Eye (tissue), 1 donor: Measurements from ENCODE around the gene ARHGEF4.
A peak's percentile ranks its signal among the peaks of the same experiment; 100 is the strongest.

ENCODE experiments used
- DNase-seq: peaks from one replicate; pipeline ENCODE4 v3.0.0-alpha.2; 2015

Gene ARHGEF4

GRCh38 chr2:130921164-130921476, 84.4 kb downstream of the ARHGEF4 start:
- no peak for DNase-seq

GRCh38 chr2:130922417-130922816, 85.7 kb downstream of the ARHGEF4 start:
- DNase-seq, result no peak

GRCh38 chr2:130928385-130928784, 91.7 kb downstream of the ARHGEF4 start:
- no peak for DNase-seq

GRCh38 chr2:130930740-130931659, 94.3 kb downstream of the ARHGEF4 start:
- DNase-seq, result no peak

GRCh38 chr2:130933501-130933900, 96.8 kb downstream of the ARHGEF4 start:
- no peak for DNase-seq

- no peak for DNase-seq
These were observed 99.7 kb downstream of the ARHGEF4 start for GRCh38 chr2:130936451-130936850.

GRCh38 chr2:130947967-130948366, 111.3 kb downstream of the ARHGEF4 start:
- DNase-seq, result no peak

GRCh38 chr2:130949954-130950353, 113.2 kb downstream of the ARHGEF4 start:
- no peak for DNase-seq

- no peak for DNase-seq
These were observed 114.3 kb downstream of the ARHGEF4 start for GRCh38 chr2:130951018-130951417.

GRCh38 chr2:130954873-130955272, 118.2 kb downstream of the ARHGEF4 start:
- DNase-seq, result no peak

- DNase-seq, result no peak
These were observed 121.2 kb downstream of the ARHGEF4 start for GRCh38 chr2:130957915-130958314.

- DNase-seq, result peak; percentile 57
These were observed 126.6 kb downstream of the ARHGEF4 start for GRCh38 chr2:130963196-130963848.

- peak; percentile 85 for DNase-seq
These were observed 127.4 kb downstream of the ARHGEF4 start for GRCh38 chr2:130963849-130964793.

GRCh38 chr2:130964931-130965330, 128.2 kb downstream of the ARHGEF4 start:
- DNase-seq, result no peak

- DNase-seq, result no peak
These were observed 129.5 kb downstream of the ARHGEF4 start for GRCh38 chr2:130966149-130966774.

GRCh38 chr2:130966775-130967490, 130.2 kb downstream of the ARHGEF4 start:
- peak; percentile 75 for DNase-seq

GRCh38 chr2:130972410-130972809, 135.7 kb downstream of the ARHGEF4 start:
- no peak for DNase-seq

- DNase-seq, result no peak
These were observed 139.0 kb downstream of the ARHGEF4 start for GRCh38 chr2:130975729-130976128.

GRCh38 chr2:130976591-130977237, 140.0 kb downstream of the ARHGEF4 start:
- no peak for DNase-seq

- DNase-seq, result no peak
These were observed 140.8 kb downstream of the ARHGEF4 start for GRCh38 chr2:130977461-130978050.

- DNase-seq, result no peak
These were observed 145.0 kb downstream of the ARHGEF4 start for GRCh38 chr2:130981667-130982066.
